ENCODE measurements around the gene KEL.

GRCh38 chr7:142969183-142969582 lies 7.0 kb upstream of the KEL start:
- TF ChIP-seq CTCF (IDR thresholded peaks at IDR 0.05), result no peak
- TF ChIP-seq POLR2A (IDR thresholded peaks at IDR 0.05), result no peak
- TF ChIP-seq POLR2AphosphoS5 (IDR thresholded peaks at IDR 0.05), result no peak

Data from transverse colon (tissue), 4 donors.